BLaER1 treated with 17β-estradiol and CSF1 and Interleukin-3, amounts not matched to agents 10 nM and 100 nM (cell line): Measurements from ENCODE around the gene ZG16.
"Not testable (repeated sequence)": the region's sequence is repeated elsewhere in the genome, so short reads cannot be mapped to it uniquely, and the experiment has no call there.

Source experiments
- H3K27ac ChIP-seq, 11 experiments: shearing (Covaris generic); formaldehyde crosslinking; 2 replicates each; pipeline ENCODE4 v1.8.1; 2022
- H3K27me3 ChIP-seq, 11 experiments: shearing (Covaris generic); formaldehyde crosslinking; 2 replicates each; pipeline ENCODE4 v1.8.1; 2022
- H3K36me3 ChIP-seq, 11 experiments: shearing (Covaris generic); formaldehyde crosslinking; 2 replicates each; pipeline ENCODE4 v1.8.1; 2022
- H3K4me1 ChIP-seq, 10 experiments: shearing (Covaris generic); formaldehyde crosslinking; 2 replicates each; pipeline ENCODE4 v1.8.1; 2022
- H3K4me2 ChIP-seq, 11 experiments: shearing (Covaris generic); formaldehyde crosslinking; 2 replicates each; pipeline ENCODE4 v1.8.1; 2022
- H3K4me3 ChIP-seq, 10 experiments: shearing (Covaris generic); formaldehyde crosslinking; 2 replicates each; pipeline ENCODE4 v1.8.1; 2022
- H3K9ac ChIP-seq, 11 experiments: shearing (Covaris generic); formaldehyde crosslinking; 2 replicates each; pipeline ENCODE4 v1.8.1; 2022
- H3K9me3 ChIP-seq, 11 experiments: shearing (Covaris generic); formaldehyde crosslinking; replicated peaks in 1 of 11; 2 replicates each; pipeline ENCODE4 v1.8.1; 2022
- H4K20me1 ChIP-seq, 11 experiments: shearing (Covaris generic); formaldehyde crosslinking; 2 replicates each; pipeline ENCODE4 v1.8.1; 2022
- Cebpa-rat ChIP-seq, 11 experiments: shearing (Covaris generic); IDR thresholded peaks; 2 replicates each; pipeline ENCODE4 v1.8.1; 2022

Gene ZG16

DNA sequence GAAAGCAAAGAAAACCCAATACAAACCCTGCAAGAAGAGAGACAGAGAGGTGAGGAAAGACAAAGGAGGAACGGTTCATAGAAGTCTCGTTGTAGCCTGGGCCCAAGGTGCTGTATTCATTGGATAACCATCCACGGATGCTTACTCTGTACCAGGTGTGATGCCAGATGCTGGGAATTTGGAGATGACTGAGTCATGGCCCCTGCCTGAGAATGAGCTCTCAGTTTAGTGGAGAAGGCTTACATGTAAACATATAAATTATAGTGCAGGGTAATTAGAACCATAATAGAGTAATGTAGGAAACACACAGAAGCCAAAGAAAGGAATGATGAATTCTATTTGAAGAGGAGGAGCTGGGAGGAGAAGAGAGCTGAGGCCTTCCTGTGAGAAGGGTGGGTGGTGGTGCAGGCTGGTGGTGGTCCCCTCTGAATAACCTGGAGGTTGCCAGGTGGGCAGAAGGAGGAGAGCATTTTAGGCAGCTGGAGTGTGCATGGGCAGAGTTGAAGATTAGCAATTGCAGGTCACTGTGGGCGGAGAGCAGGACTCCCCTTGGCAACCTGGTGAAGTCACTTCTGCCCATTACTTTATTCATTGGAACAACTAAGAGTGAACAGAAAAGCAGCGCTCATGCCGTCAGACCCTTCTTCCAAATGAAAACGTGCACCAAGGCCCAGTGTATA, 7.7 kb upstream of the ZG16 start:
- no peak overlapping the region for H3K9ac ChIP-seq
- no peak for TF ChIP-seq Cebpa-rat (IDR thresholded peaks at IDR 0.05)
- H3K36me3 ChIP-seq = no peaks in the 10 kb centered on the region
- H3K27ac ChIP-seq = no peak overlapping the region
- H3K4me2 ChIP-seq = no peak overlapping the region
- no peaks in the 10 kb centered on the region for H3K9me3 ChIP-seq
- no peak overlapping the region for H3K4me3 ChIP-seq
- H3K4me1 ChIP-seq = peaks cover 0 to 7% (median 0%) of the 10 kb centered on the region in 10 experiments; a peak in 1 of 20 replicates
- H4K20me1 ChIP-seq = no peaks in the 10 kb centered on the region
- no peaks in the 10 kb centered on the region for H3K27me3 ChIP-seq

GRCh38 chr16:29772330-29772729, 5.7 kb upstream of the ZG16 start:
- H3K9me3 ChIP-seq, H3K4me2 ChIP-seq, H3K4me3 ChIP-seq, H3K27me3 ChIP-seq, H4K20me1 ChIP-seq, H3K9ac ChIP-seq, H3K36me3 ChIP-seq, H3K27ac ChIP-seq: not testable (repeated sequence)
- H3K4me1 ChIP-seq = peaks cover 0 to 12% (median 4%) of the 10 kb centered on the region in 10 experiments; a peak in 6 of 20 replicates

GRCh38 chr16:29774730-29775129, 3.3 kb upstream of the ZG16 start:
- H3K27me3 ChIP-seq = no peaks in the 10 kb centered on the region
- peaks cover 0 to 12% (median 4%) of the 10 kb centered on the region in 10 experiments; a peak in 6 of 20 replicates for H3K4me1 ChIP-seq

DNA sequence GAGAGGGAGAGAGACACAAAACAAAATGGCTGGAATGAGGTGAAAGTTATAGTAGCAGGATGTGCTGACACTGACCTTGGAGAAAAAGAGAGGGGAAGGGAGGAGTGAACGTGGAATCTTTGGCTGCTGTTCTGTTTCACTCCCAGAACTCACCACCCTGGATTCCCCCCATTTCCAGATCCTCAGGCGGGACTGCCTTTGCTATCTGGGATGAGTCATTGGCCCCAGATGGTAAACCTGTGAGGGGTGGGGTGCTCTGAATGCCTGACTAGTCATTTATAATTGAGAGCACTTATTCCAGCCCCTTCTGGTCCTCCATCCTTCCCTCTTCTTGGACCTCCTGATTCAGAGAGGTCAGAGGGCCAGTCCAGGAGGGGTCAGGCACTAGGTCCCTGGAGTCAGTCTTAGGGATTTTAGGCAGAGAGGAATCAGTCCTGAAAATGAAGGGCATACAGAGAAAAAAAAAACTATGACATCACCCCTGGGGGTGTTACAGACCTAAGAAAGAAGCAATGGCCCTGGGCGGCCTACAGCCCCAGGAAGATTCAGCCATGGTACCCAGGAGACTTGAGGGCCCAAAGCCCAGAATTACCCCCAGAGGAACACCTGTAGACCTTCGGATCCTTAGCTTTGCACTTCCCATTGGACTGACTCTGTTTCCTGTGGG, 2.2 kb upstream of the ZG16 start:
- Histone ChIP-seq H3K9ac (no peak overlapping the region), H3K4me1 (peaks cover 0 to 7% (median 4%) of the 10 kb centered on the region in 10 experiments; a peak in 9 of 20 replicates), H3K9me3 (no peaks in the 10 kb centered on the region), H3K4me3 (no peak overlapping the region), H3K27ac (no peak overlapping the region), H3K4me2 (peak overlapping the region in 2 of 11 experiments; percentile 1 to 4; a peak in 1 of 22 replicates), H3K27me3 (no peaks in the 10 kb centered on the region), H4K20me1 (no peaks in the 10 kb centered on the region), H3K36me3 (no peaks in the 10 kb centered on the region)
- TF ChIP-seq Cebpa-rat (IDR thresholded peaks at IDR 0.05) = no peak

More at GRCh38 chr16:29774730-29775129, 3.3 kb upstream of the ZG16 start:
- Histone ChIP-seq H3K9ac (no peak overlapping the region), H3K4me2 (no peak overlapping the region), H3K27ac (no peak overlapping the region), H3K9me3 (no peaks in the 10 kb centered on the region), H3K4me3 (no peak overlapping the region), H3K36me3 (no peaks in the 10 kb centered on the region), H4K20me1 (no peaks in the 10 kb centered on the region)
- TF ChIP-seq Cebpa-rat (IDR thresholded peaks at IDR 0.05) = no peak

DNA sequence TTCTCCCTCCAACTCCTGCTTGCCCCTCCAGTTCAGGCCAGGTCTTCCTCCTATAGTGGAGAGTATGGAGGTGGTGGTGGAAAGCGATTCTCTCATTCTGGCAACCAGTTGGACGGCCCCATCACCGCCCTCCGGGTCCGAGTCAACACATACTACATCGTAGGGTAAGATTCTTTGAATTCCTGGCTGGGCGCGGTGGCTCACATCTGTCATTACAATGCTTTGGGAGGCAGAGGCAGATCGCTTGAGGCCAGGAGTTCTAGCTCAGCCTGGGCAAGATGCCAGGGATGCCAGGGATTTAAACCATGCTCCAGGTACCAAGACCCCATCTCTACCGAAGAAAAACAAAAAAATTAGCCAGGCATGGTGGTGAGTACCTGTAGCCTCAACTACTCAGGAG, 1.4 kb downstream of the ZG16 start:
- Histone ChIP-seq H4K20me1 (no peaks in the 10 kb centered on the region), H3K9ac (no peak overlapping the region), H3K36me3 (no peaks in the 10 kb centered on the region), H3K4me2 (no peak overlapping the region), H3K4me1 (peaks cover 0 to 10% (median 5%) of the 10 kb centered on the region in 10 experiments; a peak in 9 of 20 replicates), H3K9me3 (no peaks in the 10 kb centered on the region), H3K4me3 (no peak overlapping the region), H3K27me3 (no peaks in the 10 kb centered on the region), H3K27ac (no peak overlapping the region)
- TF ChIP-seq Cebpa-rat (IDR thresholded peaks at IDR 0.05) = no peak

- H3K27ac ChIP-seq, H4K20me1 ChIP-seq, H3K27me3 ChIP-seq, H3K4me3 ChIP-seq, H3K9me3 ChIP-seq, H3K4me2 ChIP-seq, H3K9ac ChIP-seq, H3K36me3 ChIP-seq: not testable (repeated sequence)
- peaks cover 0 to 10% (median 0%) of the 10 kb centered on the region in 10 experiments; a peak in 5 of 20 replicates for H3K4me1 ChIP-seq
These were observed 5.3 kb downstream of the ZG16 start for GRCh38 chr16:29783094-29783953.

DNA sequence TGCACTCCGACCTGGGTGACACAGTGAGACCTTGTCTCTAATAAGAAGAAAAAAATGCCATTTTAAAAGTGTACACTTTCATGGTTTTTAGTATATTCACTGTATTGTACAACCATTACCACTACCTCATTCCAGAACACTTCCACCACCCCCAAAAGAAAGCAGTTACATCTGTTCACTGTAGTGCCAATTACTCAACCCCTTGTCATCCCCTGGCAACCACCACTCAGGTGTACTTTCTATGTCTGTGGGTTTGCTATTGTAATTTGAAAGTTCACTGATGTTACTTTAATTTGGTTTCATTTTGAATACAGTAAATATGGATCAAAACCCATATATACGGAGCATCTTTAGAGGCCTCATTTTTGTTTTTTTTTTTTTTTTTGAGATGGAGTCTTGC, 6.1 kb downstream of the ZG16 start:
- Histone ChIP-seq H3K27me3 (no peaks in the 10 kb centered on the region), H3K36me3 (no peaks in the 10 kb centered on the region), H3K27ac (no peak overlapping the region), H3K4me3 (no peak overlapping the region), H3K4me2 (no peak overlapping the region), H4K20me1 (no peaks in the 10 kb centered on the region), H3K9me3 (no peaks in the 10 kb centered on the region; a peak in 1 of 22 replicates), H3K9ac (no peak overlapping the region), H3K4me1 (peaks cover 0 to 11% (median under 1%) of the 10 kb centered on the region in 10 experiments; a peak in 5 of 20 replicates)
- TF ChIP-seq Cebpa-rat (IDR thresholded peaks at IDR 0.05) = no peak

- TF ChIP-seq Cebpa-rat (IDR thresholded peaks at IDR 0.05) = no peak
- H4K20me1 ChIP-seq = no peaks in the 10 kb centered on the region
- H3K36me3 ChIP-seq = no peaks in the 10 kb centered on the region
- no peaks in the 10 kb centered on the region; a peak in 1 of 22 replicates for H3K9me3 ChIP-seq
- no peak overlapping the region for H3K9ac ChIP-seq
- H3K4me3 ChIP-seq = no peak overlapping the region
- H3K27ac ChIP-seq = no peak overlapping the region
- H3K27me3 ChIP-seq = no peaks in the 10 kb centered on the region
- H3K4me1 ChIP-seq = peaks cover 6 to 20% (median 8%) of the 10 kb centered on the region in 10 experiments
- no peak overlapping the region for H3K4me2 ChIP-seq
These were observed 6.9 kb downstream of the ZG16 start for GRCh38 chr16:29784901-29785500.

DNA sequence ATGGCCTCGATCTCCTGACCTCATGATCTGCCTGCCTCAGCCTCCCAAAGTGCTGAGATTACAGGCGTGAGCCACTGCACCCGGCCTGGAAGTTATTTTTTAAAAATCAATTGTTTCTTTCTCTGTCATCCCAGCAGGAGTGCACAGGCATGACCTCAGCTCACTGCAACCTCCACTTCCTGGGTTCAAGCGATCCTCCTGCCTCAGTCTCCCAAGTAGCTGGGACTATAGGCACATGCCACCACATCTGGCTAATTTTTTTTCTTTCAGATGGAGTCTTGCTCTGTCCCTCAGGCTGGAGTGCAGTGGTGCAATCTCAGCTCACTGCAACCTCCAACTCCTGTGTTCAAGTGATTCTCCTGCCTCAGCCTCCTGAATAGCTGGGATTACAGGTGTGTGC, 9.1 kb downstream of the ZG16 start:
- H3K27ac ChIP-seq, H3K9me3 ChIP-seq, H3K36me3 ChIP-seq, H3K4me3 ChIP-seq, H3K9ac ChIP-seq, H3K4me2 ChIP-seq, H3K27me3 ChIP-seq, H4K20me1 ChIP-seq: not testable (repeated sequence)
- H3K4me1 ChIP-seq = peaks cover 17 to 23% (median 18%) of the 10 kb centered on the region in 10 experiments
